NCI-H82 treated with DMSO at 0.1 percent for 48 hours (cell line): ENCODE data around the gene MSH3.

Experiments
- DNase-seq: peaks from one replicate; lab custom pipeline; 2025; ENCODE audit not compliant: unreplicated experiment; lab: John Stamatoyannopoulos, UW

Gene MSH3

DNA sequence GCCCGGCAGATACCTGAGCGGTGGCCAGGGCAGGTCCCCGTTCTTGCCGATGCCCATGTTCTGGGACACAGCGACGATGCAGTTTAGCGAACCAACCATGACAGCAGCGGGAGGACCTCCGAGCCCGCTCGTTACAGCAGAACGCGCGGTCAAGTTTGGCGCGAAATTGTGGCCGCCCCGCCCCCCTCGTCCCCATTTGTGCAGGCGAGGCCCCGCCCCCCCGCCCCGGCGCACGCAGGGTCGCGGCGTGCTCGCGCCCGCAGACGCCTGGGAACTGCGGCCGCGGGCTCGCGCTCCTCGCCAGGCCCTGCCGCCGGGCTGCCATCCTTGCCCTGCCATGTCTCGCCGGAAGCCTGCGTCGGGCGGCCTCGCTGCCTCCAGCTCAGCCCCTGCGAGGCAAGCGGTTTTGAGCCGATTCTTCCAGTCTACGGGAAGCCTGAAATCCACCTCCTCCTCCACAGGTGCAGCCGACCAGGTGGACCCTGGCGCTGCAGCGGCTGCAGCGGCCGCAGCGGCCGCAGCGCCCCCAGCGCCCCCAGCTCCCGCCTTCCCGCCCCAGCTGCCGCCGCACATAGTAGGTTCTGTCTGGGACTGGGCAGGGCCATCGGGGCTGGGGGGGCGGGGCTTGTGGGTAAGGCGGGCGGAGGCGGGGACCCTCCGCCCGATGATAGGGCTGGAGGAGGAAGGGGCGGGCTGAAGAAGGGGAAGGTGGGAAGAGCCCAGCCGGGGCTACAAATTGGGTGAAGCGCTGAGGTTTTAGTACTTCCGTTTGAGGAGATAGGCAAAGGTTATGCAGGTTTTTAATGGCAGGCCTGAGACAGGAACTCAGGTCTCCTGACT is at the start of gene MSH3, which contains the start of gene DHFR:
MSH3 (plus strand) TSS at position 262 of the 840 bp plus-strand sequence; CDS start at position 338, 76 bp downstream.
DHFR (minus strand) TSS at position 593 of the 840 bp plus-strand sequence; CDS start at position 99, 494 bp downstream.
- DNase-seq, result peak; percentile 78

DNA sequence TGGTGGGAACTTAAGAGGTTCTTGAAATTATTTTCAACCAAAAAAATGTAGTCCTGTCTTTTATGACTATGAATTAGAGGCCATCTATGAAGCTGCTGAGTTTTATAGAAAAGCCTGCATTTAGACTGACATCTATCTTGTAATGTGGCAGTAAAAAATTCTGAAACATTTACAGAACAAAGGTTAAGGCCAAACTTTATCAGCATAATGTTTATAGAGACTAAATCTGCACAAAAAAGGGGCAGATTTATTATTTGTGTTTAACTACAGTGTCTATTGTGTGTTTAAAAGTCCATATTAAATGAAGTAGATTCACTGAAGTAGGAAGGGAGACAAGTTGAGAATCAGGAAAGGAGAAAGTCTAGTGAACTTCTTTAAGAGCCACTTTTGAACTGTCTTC is 47.1 kb upstream of the MSH3 start:
- no peak for DNase-seq

DNA sequence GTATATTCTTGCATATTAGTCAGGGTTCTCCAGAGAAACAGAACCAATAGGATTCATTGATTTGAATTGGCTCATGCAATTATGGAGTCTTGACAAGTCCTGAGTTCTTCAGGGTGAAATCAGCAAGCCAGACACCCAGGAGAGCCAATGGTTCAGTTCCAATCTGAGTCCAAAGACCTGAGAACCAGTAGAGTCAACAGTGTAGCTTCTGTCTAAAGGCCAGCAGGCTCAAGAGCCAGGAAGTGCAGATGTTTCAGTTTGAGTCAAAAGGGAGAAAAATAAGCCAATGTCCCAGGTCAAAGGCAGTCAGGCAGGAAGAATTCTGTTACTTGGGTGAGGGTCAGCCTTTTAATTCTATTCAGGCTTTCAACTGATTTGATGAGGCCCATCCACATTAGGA is 46.6 kb upstream of the MSH3 start:
- no peak for DNase-seq

DNA sequence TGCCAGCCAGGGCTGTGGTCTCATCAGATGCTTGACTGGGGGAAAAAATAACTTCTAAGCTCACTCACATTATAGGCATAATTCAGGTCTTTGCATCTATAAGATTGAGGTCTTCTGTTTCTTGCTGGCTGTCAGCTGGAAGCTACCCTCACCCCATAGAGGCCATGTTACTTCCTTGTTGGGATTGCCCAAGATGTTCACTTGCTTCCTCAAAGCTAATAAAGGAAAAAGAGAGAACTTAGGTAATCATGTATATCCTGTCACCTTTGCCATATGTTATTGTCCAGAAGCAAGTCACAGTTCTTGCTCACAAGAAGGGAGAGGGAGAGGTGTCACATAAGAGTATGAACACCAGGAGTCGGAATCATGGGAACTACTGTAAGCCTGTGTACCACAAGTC is 45.7 kb upstream of the MSH3 start:
- no peak for DNase-seq

DNA sequence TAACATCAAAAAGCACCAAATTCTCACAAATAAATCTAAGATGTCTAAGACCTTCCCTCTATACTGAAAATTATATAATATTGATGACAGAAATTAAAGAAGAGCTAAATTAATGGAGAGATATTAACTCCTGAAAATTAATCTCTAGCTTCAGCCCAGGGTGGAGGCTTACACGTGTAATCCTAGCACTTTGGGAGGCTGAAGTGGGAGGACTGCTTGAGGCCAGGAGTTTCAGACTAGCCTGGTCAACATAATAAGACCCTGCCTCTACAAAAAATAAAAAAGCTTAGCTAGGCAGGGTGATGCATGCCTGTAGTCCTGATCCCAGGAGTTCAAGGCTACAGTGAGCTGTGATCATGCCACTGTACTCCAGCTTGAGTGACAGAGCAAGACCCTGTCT is 44.8 kb upstream of the MSH3 start:
- DNase-seq, result no peak

DNA sequence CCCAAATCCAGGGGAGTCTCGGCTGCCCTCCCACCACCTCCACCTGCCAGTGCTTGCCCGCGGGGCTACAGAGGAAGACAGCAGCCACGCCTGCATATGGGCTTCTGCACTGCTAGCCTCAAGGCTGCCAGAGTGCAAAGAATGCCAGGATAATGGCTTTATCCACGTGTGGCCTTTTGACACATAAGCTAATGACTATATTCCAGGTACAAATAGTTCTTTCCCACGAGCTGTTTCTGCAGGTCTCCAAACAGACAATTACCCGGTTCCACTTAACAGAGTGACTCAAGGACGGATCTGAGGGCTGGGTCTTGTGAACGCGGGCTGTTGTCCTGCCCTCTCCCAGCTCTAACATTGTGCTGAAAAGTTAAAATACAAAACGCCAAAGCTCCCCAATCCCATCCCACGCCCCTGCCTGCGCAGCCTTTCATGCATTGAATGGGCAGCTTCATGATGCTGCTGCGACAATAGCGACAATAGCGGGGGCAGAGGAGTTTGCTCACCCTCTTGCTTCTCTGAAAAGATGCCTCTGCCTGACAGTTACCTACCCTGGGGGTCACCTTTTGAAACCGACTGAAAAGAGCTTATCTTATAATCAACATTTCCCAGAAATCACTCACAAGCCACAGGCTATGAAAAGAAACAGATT is 39.1 kb upstream of the MSH3 start:
- no peak for DNase-seq

DNA sequence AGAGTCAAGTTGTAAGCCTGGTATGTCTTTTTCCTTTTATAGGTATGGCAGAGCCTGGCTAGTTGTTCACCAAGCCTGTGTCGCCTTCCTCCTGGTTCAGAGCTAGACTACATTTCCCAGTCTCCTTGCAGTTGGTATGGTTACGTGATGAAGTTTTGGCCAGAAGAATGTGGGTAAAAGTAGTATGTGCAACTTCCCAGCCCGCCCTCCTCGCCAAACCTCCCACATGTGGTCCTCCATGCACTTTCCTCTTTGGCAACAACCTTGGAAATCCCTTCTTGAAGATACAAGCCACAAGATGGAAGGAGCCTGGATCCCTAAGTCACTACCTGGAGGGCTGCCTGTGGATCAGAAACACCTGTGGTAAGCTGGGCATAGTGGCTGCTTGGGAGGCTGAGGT is 36.0 kb upstream of the MSH3 start:
- DNase-seq, result no peak

DNA sequence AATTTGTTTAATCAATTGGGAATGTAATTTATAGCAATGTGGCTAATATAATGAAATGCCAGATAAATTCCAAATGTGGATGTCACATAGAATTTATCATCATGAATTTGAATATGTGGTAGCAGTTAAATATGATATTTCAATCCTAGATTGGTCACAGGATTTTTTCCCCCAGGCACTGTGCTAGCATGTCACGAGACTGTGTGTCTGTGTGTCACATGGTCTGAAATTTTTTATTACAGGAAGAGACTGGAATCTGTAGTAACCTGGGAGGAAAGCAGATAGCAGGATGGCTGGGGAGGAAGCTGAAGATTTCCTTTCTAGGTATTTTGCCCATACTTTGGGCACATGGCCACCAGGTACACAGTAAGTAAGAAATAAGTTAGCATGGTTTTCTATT is 35.4 kb upstream of the MSH3 start:
- no peak for DNase-seq

DNA sequence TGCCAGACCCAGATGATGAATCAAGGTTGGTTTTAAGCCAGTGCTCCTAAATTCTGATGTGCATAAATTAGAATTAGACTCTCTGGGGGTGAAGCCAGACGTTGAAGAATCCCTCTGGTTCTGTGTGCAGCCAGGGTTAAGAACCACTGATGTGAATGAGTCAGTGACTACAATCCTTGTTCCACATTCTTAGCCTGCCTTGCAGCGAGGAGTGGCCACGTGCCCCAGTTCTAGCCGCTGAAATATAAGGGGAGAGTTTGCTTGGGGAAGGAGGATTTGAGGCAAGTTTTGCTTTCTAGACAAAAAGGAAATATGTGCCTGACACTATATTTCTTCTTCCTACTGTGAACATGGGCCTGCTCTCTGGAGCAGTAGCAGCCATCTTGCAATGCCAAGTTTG is 34.2 kb upstream of the MSH3 start:
- no peak for DNase-seq

DNA sequence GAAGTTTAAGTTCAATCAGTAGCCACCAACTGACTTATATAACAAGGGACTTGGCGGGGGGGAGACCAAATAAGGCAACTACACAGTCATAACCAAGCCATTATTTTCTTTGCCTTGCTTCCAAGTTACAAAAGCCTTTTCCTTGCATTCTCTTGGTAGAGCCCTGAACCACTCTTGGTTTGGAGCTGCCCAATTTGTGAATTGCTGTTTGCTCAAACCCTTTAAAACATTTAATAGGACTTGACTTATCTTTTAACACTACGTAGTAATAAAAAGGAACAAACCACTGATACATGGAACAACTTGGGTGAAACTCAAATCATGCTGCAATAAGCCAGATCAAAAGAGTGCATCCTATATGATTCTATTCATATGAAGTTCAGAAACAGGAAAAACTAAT is 31.7 kb upstream of the MSH3 start:
- DNase-seq, result no peak

DNA sequence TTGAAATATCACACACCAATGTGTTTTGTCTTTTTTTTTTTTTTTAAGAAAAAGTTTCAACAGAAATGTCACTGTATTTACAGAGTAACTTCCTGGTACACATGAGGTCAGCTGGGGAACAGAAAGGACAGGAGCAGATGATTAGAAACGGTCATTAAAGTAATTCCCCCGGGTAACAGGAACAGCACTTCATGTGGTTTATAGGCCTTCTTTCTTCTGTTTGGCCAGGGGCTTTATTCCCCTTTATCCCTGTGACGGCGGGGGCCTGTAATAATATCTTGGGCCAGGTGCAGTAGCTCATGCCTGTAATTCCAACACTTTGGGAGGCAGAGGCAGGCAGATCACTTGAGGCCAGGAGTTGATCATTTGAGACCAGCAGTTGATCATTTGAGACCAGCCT is 30.5 kb upstream of the MSH3 start:
- no peak for DNase-seq

DNA sequence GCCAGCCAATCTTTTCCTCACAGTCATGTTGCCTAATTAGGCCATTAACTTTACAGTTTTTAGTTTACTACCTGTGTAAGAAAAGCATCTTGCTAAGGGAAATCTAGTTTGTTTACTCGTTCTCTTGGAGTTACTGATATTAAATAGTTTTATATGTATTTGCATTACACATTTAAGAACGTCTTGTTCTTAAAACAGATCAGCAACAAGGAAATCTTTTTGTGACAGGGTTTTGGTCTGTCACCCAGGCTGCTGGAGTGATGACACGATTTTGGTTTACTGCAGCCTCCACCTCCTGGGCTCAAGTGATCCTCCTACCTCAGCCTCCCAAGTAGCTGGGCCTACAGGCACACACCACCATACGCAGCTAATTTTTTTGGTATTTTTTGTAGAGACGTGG is 29.2 kb upstream of the MSH3 start:
- no peak for DNase-seq

DNA sequence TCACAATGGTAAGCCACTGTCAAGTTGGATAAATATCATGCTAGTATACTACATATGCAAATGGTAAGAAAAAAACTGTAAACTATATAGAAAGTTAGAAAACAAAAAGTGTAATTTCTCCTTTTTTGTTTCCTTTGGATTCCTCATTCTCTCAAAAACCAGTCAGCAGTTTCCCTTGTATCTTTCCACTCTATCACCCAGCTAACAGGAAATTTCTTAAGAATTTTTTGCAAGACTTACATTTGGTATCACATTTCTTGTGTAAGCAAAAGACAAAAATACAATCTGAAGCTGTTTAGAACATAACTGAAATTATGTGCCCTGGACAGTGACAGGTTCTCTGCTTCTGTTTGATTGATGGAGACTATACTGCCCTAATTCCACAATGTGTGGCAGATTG is 25.2 kb upstream of the MSH3 start:
- no peak for DNase-seq

DNA sequence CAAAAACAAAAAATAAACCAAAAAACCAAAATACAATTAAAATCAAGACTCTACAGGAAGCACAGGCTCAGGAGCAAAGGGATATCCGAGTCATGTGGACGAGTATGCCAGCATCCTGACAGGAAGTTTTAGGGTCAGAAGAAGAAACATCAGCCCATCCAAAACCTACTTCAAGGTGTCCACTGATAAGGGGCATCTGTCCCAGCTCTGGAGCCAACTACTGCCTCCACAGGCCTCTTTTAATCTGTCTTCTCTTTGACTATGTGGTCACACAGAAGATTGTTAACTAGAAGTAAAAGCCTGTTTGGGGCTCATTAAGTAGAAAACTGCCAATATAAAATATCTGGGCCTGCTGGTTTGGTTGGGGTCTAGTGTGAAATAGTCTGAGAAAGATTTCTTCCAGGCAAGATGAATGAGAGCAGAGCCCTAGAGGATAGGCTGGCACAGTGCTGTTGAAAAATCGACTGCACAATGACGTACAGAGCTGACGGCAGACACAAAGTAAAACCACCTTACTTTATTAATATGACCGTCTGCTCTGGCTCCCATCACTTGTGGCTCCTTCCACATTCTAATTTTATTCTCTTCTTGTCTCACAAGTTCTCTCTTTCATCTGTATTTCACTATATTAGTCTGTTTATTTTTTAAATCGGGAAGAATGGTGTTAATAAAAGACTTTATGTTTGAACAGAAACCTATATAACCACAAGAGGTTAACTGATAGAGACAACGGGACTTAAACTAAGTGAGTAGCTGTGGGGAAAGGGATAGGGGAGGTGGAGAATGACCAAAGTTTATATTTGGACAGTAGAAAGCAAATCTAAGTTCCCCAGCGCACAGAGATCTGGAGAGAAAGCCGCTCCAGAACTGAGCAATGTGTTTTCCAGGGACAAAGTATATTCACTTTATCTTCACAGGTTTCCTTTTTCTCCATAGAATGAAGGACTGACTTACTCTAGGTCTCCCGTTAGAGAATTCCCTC is 22.9 kb upstream of the MSH3 start:
- DNase-seq, result no peak

DNA sequence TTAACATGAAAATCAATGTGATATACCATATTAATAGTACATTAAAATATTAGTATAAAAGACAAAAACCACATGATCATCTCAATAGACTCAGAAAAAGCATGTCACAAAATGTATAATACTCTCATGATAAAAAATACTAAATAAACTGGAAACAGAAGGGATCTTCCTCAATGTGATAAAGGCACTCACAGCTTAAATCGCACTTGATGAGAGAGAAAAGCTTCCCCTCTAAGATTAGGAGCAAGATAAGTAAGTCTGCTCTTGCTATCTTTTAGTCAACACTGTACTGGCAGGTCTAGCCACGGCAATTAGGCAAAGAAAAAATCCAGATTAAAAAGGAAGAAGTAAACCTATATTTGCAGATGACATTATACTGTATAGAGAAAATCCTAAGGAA is 21.8 kb upstream of the MSH3 start:
- DNase-seq, result no peak

DNA sequence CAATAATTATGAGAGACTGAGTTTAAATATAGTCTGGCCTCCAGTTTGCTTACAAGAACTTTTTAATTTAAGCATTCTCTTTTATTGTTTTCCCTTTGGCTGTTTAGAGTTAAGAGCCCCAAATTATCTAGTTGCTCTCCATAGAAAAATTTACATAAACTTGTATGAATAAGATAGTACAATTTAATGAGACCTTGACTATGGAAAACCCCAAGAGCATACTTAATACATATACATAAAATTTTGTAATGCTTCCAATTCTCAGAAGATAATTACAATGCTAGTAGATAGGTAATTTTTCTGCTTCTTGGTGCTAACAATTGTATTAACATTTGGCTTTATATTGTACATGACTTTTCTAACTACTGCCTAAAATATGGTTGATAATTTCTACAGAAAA is 20.3 kb upstream of the MSH3 start:
- DNase-seq, result no peak

DNA sequence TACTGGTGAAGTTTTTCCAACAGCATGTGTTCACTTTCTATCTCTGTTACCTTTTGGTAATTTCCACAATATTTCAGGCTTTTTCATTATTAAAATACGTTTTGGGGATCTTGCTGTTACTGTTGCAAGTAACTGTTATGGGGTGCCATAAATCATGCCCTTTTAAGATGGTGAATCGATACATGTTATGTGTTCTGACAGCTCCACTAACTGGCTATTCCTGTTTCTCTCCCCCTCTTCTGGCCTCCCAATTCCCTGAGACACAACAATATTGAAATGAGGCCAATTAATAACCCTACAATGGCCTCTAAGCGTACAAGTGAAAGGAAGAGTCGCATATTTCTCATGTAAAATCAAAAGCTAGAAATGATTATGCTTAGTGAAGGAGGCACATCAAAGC is 13.1 kb upstream of the MSH3 start:
- no peak for DNase-seq

DNA sequence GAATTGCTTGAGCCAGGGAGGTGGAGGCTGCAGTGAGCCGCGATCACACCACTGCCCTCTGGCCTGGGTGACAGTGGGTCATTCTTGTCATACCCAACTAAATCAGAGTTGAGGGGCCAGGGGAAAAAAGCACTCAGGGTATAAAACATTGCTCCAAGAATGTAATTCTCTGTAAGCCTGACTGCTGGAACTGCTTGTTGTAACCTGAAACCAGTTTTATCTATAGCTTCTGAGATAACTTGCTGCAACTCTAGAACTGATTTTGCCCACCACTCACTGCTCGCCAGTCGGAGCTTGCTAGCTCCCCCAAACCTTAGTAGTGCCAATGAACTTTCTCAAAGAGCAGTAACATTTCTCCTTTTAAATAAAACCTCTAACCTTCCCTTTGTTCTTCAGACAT is 9.6 kb upstream of the MSH3 start:
- DNase-seq, result no peak

DNA sequence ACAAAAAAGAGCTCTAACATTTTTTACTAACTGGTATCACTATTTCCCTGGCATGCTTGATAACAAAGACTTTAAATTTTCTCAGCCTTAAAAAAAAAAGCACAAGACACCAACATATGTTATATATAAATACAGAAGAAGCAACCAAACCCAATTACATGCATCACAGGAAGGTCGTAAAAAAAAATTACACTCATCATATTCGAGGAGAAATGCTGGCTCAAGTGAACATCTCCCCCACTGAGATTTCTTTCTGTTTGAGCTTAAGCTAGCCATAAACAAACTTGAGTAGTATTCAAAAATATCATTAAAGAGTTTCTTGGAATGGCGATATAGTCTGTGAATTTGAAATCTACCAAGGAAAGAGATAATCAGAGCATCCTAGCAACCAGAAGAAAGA is 7.5 kb upstream of the MSH3 start:
- no peak for DNase-seq

DNA sequence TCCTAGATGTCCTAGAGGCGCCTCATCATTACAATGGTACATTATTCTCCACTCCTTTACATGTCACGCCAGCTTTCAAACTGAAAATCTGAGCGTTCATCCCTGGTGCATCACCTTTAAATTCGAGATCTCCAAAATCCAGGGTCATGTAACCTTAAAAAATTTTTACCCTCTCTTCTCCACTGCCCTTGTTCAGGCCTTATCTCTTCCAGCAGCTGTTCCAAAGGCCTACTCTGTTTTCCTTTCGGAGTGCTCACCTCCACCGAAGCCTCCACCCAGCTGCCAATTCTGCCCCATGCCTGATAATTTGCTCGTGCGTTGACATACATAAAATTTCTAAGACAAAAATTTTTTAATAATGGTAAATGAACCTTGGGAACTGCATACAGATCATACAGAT is 950 bp upstream of the MSH3 start:
- DNase-seq, result no peak

DNA sequence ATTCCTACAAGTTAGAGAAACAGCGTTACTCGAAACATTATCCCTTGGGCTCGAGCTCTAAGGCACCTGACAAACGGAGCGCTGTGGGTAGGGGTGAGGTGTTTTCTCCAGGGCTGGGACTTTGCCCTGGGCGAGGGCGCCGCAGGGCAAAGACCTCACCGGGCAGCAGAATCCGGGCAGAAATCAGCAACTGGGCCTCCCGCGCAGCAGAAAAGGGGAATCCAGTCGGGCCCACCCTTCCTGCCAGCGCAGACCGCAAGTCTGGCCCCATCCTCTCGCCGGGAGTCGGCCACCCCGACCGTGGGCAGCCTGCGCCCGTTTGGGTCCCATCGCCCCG is 430 bp upstream of the MSH3 start:
- DNase-seq, result no peak
